Endothelial cell of umbilical vein (primary cell): ENCODE data around the gene ITGA5. TPM values are rescaled to one million over a fixed set of nuclear protein-coding genes. Genes with fewer than 3 reads are reported as not detected.

ENCODE experiments used
- BruUV-seq: library from RNA; stranded (reverse); fragments of 400-500 nt; replicated peaks from 2 replicates; lab custom pipeline; 2021; lab: Mats Ljungman, UMichigan
- CTCF ChIA-PET: fragments of 300-600, 350-600 bp; sonication (Branson Sonifier 250); formaldehyde crosslinking; loops from one replicate; lab custom pipeline; 2021; ENCODE audit warnings: antibody characterized with exemption, inconsistent platforms; lab: Charles Lee
- POLR2A ChIA-PET: fragments of 300-600, 350-600 bp; sonication (Branson Sonifier 250); formaldehyde crosslinking; loops from one replicate; lab custom pipeline; 2021; ENCODE audit warnings: antibody characterized with exemption, inconsistent platforms; lab: Charles Lee
- DNase-seq: peaks from one replicate; pipeline ENCODE4 v3.0.0-alpha.2; 2011; ENCODE audit warnings: low read depth, low spot score
- FAIRE-seq: peaks from 2 replicates; lab custom pipeline; 2011; peaks lifted over from hg19 to GRCh38; lab: Jason Lieb, UNC
- H2AFZ ChIP-seq: 2 replicates; pipeline ENCODE4 v1.6.0; 2012; ENCODE audit warnings: low read depth, low read length, control low read depth, inconsistent platforms
- H3K27ac ChIP-seq: 2 replicates; pipeline ENCODE4 v1.5.1; 2011; ENCODE audit warnings: low read depth, mild to moderate bottlenecking, control low read depth, low read length, moderate library complexity; ENCODE audit not compliant: insufficient read depth
- H3K27me3 ChIP-seq, 2 experiments: 2 replicates each; pipeline versions ENCODE4 v1.6.0 to v1.6.1; 2011; ENCODE audit warnings: low read length in 2 of 2, mixed read lengths in 1 of 2; ENCODE audit not compliant: control insufficient read depth in 2 of 2, insufficient read depth in 2 of 2
- H3K36me3 ChIP-seq, 2 experiments: 2 replicates in 1 of 2; 3 replicates in 1 of 2; pipeline ENCODE4 v1.5.1; 2011; ENCODE audit warnings: low read length in 2 of 2, mild to moderate bottlenecking in 1 of 2, moderate library complexity in 1 of 2; ENCODE audit not compliant: control insufficient read depth in 2 of 2, insufficient read depth in 2 of 2; ENCODE audit errors: extremely low read depth in 1 of 2
- H3K4me1 ChIP-seq: 3 replicates; pipeline ENCODE4 v1.5.1; 2011; ENCODE audit warnings: mild to moderate bottlenecking, low read length; ENCODE audit not compliant: control insufficient read depth, insufficient read depth; ENCODE audit errors: extremely low read depth
- H3K4me2 ChIP-seq: 2 replicates; pipeline ENCODE4 v1.6.1; 2011; ENCODE audit warnings: low read length, control low read depth, mixed read lengths; ENCODE audit not compliant: insufficient read depth
- H3K4me3 ChIP-seq, 3 experiments: fragments of 200-600 bp in 1 of 3; sonication (generic), shearing (Covaris generic) in 1 of 3; replicated peaks in 1 of 3; 2 replicates each; pipeline ENCODE4 v1.5.1; 2011 to 2016; ENCODE audit warnings: control low read depth in 3 of 3, low read length in 3 of 3, mild to moderate bottlenecking in 2 of 3, inconsistent platforms in 1 of 3, low read depth in 1 of 3, moderate library complexity in 1 of 3; ENCODE audit not compliant: insufficient read depth in 1 of 3
- H3K79me2 ChIP-seq: 2 replicates; pipeline ENCODE4 v1.6.0; 2012; ENCODE audit warnings: low read length, inconsistent platforms; ENCODE audit not compliant: control insufficient read depth, insufficient read depth
- H3K9ac ChIP-seq: replicated peaks from 2 replicates; pipeline ENCODE3; 2011; ENCODE audit warnings: low read length, control low read depth; ENCODE audit not compliant: insufficient read depth; ENCODE audit errors: extremely low read depth
- H3K9me1 ChIP-seq: replicated peaks from 3 replicates; pipeline ENCODE4 v1.6.0; 2011; ENCODE audit warnings: mild to moderate bottlenecking, low read length; ENCODE audit not compliant: control insufficient read depth, insufficient read depth; ENCODE audit errors: extremely low read depth
- H3K9me3 ChIP-seq: replicated peaks from 2 replicates; pipeline ENCODE4 v1.5.1; 2012; ENCODE audit warnings: low read length, inconsistent platforms; ENCODE audit not compliant: control insufficient read depth, insufficient read depth
- H4K20me1 ChIP-seq: replicated peaks from 2 replicates; pipeline ENCODE3; 2011; ENCODE audit warnings: mild to moderate bottlenecking, low read length; ENCODE audit not compliant: control insufficient read depth, insufficient read depth; ENCODE audit errors: extremely low read depth
- EZH2 ChIP-seq: IDR thresholded peaks from 2 replicates; pipeline ENCODE4 v1.6.1; 2012; ENCODE audit warnings: borderline replicate concordance, low read depth, mild to moderate bottlenecking, moderate library complexity, low read length, inconsistent platforms; ENCODE audit not compliant: severe bottlenecking
- dilution Hi-C: fragments of 300-500 bp; cut with MboI; formaldehyde crosslinking; loops from one replicate; pipeline ENCODE4 v1.15.0; 2019; ENCODE audit warnings: low sequenced_read_pairs; ENCODE audit not compliant: extremely low pct_ligation_motif_present
- intact Hi-C: fragments of 100-400 bp; cut with micrococcal nuclease; formaldehyde crosslinking; loops from one replicate; pipeline ENCODE4 v1.10.0; 2022
- polyA plus RNA-seq, 4 experiments: library from polyadenylated mRNA; depleted of rRNA in 3 of 4; stranded (reverse) in 3 of 4; unstranded in 1 of 4; fragments of >200 nt; gene quantifications; 2 replicates each; pipeline versions ENCODE4 v1.2.1 to v1.2.3, GENCODE V29; 2011 to 2012; ENCODE audit warnings: missing spikeins in 1 of 4
- total RNA-seq: library from RNA; stranded (reverse); gene quantifications from 2 replicates; pipeline ENCODE4 v1.2.3, GENCODE V29; 2021
- TF ChIP-seq, protein P1 (sequence below), 2 donors: IDR thresholded peaks; 1 replicate in 1 of 2; 2 replicates in 1 of 2; pipeline ENCODE4 v1.5.1; 2011; ENCODE audit warnings: low read length in 2 of 2, mild to moderate bottlenecking in 2 of 2, moderate library complexity in 2 of 2, control low read depth in 1 of 2, inconsistent platforms in 1 of 2, low read depth in 1 of 2; ENCODE audit not compliant: insufficient read depth in 1 of 2; ENCODE audit errors: extremely low read depth in 1 of 2

ITGA5 gene
- total and polyA plus RNA-seq, 2 donors (not counting 3 experiments of a cell fraction or from before 2014, with no cell fraction given), result 657 to 938 TPM

DNA sequence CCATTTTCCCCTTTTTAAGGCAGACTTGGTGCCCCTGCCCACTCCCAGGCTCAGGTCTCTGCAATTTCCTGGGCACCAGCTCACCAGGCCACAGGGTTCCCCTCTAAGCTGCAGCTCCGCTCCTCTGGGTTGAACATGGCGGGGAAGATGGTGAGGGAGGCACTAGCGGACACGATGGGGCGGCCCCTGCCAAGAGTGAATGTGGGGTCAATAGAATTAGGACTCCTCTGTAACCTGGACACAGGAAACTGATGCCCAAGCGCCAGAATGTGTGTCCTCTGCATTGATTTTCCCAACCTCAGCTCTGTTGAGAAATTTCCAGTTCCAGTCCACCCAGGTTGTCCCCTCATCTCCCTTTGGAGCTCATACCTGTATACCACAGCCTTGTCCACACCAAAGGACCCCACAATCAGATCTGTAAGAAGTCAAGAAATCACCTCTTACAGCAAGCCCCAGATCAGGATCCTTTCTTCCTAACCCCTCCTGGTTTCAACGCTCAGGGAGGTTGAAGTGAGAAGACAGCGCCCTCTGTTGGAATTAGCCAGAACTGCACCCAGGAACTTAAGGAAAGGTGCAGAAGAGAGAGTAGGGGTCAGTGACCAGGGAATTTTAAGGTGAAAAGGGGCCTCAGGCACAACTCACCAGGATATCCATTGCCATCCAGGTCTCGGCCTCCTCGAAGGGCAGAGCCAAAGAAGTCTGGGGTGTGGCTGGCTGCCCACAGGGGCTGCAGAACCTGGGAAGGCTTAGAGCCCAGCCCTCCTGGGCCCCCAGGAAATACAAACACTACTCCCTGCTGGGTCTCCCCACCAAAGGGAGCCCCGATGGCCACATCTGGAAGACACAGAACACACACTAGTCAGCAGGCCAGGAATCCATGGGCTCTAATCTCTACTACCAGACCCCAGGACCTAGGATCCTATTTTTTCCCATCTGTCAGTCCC, 14.7 kb downstream of the ITGA5 start:
- no peak for TF ChIP-seq EZH2
- TF ChIP-seq, protein P1, sequence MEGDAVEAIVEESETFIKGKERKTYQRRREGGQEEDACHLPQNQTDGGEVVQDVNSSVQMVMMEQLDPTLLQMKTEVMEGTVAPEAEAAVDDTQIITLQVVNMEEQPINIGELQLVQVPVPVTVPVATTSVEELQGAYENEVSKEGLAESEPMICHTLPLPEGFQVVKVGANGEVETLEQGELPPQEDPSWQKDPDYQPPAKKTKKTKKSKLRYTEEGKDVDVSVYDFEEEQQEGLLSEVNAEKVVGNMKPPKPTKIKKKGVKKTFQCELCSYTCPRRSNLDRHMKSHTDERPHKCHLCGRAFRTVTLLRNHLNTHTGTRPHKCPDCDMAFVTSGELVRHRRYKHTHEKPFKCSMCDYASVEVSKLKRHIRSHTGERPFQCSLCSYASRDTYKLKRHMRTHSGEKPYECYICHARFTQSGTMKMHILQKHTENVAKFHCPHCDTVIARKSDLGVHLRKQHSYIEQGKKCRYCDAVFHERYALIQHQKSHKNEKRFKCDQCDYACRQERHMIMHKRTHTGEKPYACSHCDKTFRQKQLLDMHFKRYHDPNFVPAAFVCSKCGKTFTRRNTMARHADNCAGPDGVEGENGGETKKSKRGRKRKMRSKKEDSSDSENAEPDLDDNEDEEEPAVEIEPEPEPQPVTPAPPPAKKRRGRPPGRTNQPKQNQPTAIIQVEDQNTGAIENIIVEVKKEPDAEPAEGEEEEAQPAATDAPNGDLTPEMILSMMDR (IDR thresholded peaks at IDR 0.05; ENCODE audit: extremely low read depth in 1 of 2, insufficient read depth in 1 of 2, low read depth in 1 of 2, low read length in 2 of 2), result peak; percentile 83 to 94
- intact Hi-C loops (loop anchor here (1.0 kb wide), 2 partner anchors 31 to 35 kb away; no protein-coding TSS in a partner anchor), dilution Hi-C loops (no loop called here)
- Histone ChIP-seq H4K20me1 (no peaks in the 10 kb centered on the region), H3K79me2 (peaks cover 75% of the 10 kb centered on the region), H3K36me3 (peaks cover 85 to 87% of the 10 kb centered on the region in 2 experiments), H3K9me1 (no peaks in the 10 kb centered on the region), H3K4me2 (no peak overlapping the region), H3K9ac (no peak overlapping the region), H2AFZ (no peak overlapping the region), H3K4me1 (peaks cover 9% of the 10 kb centered on the region), H3K27ac (no peak overlapping the region), H3K4me3 (no peak overlapping the region), H3K9me3 (no peaks in the 10 kb centered on the region), H3K27me3 (no peaks in the 10 kb centered on the region)
- ChIA-PET POLR2A (no interaction called here), CTCF (interaction anchor here (0.6 to 12.1 kb wide), 11 partner anchors 8 to 38 kb away, joined by 3 to 517 read pairs (median 3); partner anchors contain the start of gene ITGA5)
- DNase-seq (peak; percentile 68), FAIRE-seq (peak; percentile 82)
- BruUV-seq, result no TSS peak
